GM12878 (cell line): ENCODE measurements around the gene SELENOS. TPM values are rescaled to one million over a fixed set of nuclear protein-coding genes. Genes with fewer than 3 reads are reported as not detected.

Experiments
- CBX5 ChIP-seq: sonication (generic); IDR thresholded peaks from 2 replicates; pipeline ENCODE4 v1.6.1; 2016; ENCODE audit warnings: low read depth, moderate library complexity, mild to moderate bottlenecking, inconsistent platforms
- CREM ChIP-seq: IDR thresholded peaks from 2 replicates; pipeline ENCODE4 v1.6.1; 2014; ENCODE audit warnings: antibody characterized with exemption, low read depth
- E2F4 ChIP-seq: IDR thresholded peaks from 2 replicates; pipeline ENCODE4 v1.6.1; 2012; ENCODE audit warnings: low read depth, low read length, improper control_type of control experiment
- EED ChIP-seq: sonication (generic); IDR thresholded peaks from 2 replicates; pipeline ENCODE4 v1.6.1; 2016; ENCODE audit warnings: antibody characterized with exemption, low read depth
- ETV6 ChIP-seq, 2 experiments: fragments of 450-650 bp in 1 of 2; IDR thresholded peaks in 1 of 2; conservative IDR thresholded peaks in 1 of 2; 2 replicates each; pipeline ENCODE4 v1.6.1; 2014; ENCODE audit warnings: antibody characterized with exemption in 1 of 2, borderline replicate concordance in 1 of 2, low read depth in 1 of 2, mild to moderate bottlenecking in 1 of 2, moderate library complexity in 1 of 2
- JUNB ChIP-seq: IDR thresholded peaks from 2 replicates; pipeline ENCODE4 v1.6.1; 2016; ENCODE audit warnings: antibody characterized with exemption, mild to moderate bottlenecking
- KLF5 ChIP-seq: fragments of 450-650 bp; IDR thresholded peaks from 2 replicates; pipeline ENCODE4 v1.6.1; 2014; ENCODE audit warnings: mild to moderate bottlenecking; ENCODE audit not compliant: partially characterized antibody
- MXI1 ChIP-seq: fragments of 150-350 bp; IDR thresholded peaks from 2 replicates; pipeline ENCODE4 v1.6.1; 2011; ENCODE audit warnings: low read depth, mild to moderate bottlenecking, inconsistent platforms, low read length, improper control_type of control experiment
- MYC ChIP-seq: IDR thresholded peaks from 2 replicates; pipeline ENCODE4 v1.6.1; 2011; ENCODE audit warnings: mild to moderate bottlenecking, low read length, moderate library complexity, inconsistent platforms; ENCODE audit not compliant: insufficient read depth, insufficient replicate concordance, insufficient read length, severe bottlenecking
- NBN ChIP-seq: fragments of 450-650 bp; IDR thresholded peaks from 2 replicates; pipeline ENCODE4 v1.6.1; 2016
- NFYA ChIP-seq: IDR thresholded peaks from 2 replicates; pipeline ENCODE4 v1.6.1; 2011; ENCODE audit warnings: low read depth, mild to moderate bottlenecking, low read length, improper control_type of control experiment, borderline replicate concordance
- NKRF ChIP-seq: fragments of 450-650 bp; conservative IDR thresholded peaks from 2 replicates; pipeline ENCODE4 v1.6.1; 2017; ENCODE audit warnings: mild to moderate bottlenecking, moderate library complexity
- RAD51 ChIP-seq: fragments of 450-650 bp; IDR thresholded peaks from 2 replicates; pipeline ENCODE4 v1.6.1; 2016; ENCODE audit warnings: moderate library complexity, mild to moderate bottlenecking, inconsistent platforms
- RUNX3 ChIP-seq: IDR thresholded peaks from 2 replicates; pipeline ENCODE4 v1.6.1; 2012; ENCODE audit warnings: low read length, inconsistent platforms
- TCF7 ChIP-seq: IDR thresholded peaks from 2 replicates; pipeline ENCODE4 v1.6.1; 2014; ENCODE audit warnings: antibody characterized with exemption, borderline replicate concordance
- YBX1 ChIP-seq: fragments of 450-650 bp; IDR thresholded peaks from 2 replicates; pipeline ENCODE4 v1.6.1; 2016; ENCODE audit warnings: antibody characterized with exemption
- ZNF687 ChIP-seq: fragments of 450-650 bp; IDR thresholded peaks from 2 replicates; pipeline ENCODE4 v1.6.1; 2017; ENCODE audit warnings: mild to moderate bottlenecking, moderate library complexity
- polyA plus RNA-seq, 11 experiments: library from polyadenylated mRNA; depleted of rRNA in 4 of 11; unstranded in 6 of 11; stranded (reverse) in 5 of 11; fragments of >200 nt; fragmentation: Nextera tagmentation in 4 of 11; fragmentation: Illumina TruSeq in 1 of 11; extraction: Ambion mirVana in 4 of 11; extraction: Trizol in 1 of 11; gene quantifications; 1 replicate in 1 of 11; 2 replicates in 10 of 11; pipeline versions ENCODE4 v1.2.1 to v1.2.3, GENCODE V29; 2011 to 2016; ENCODE audit warnings: inconsistent platforms in 2 of 11, missing spikeins in 2 of 11, low read depth in 1 of 11
- total RNA-seq, 4 experiments: library from RNA; depleted of rRNA in 3 of 4; stranded (reverse); fragments of >200 nt in 3 of 4; fragmentation: Illumina TruSeq in 1 of 4; extraction: Trizol in 1 of 4; gene quantifications; 2 replicates each; pipeline versions ENCODE4 v1.2.1 to v1.2.3, GENCODE V29; 2013 to 2021
- TF ChIP-seq, protein P1 (sequence below): fragments of 450-650 bp; IDR thresholded peaks from 2 replicates; pipeline ENCODE4 v1.6.1; 2014; ENCODE audit warnings: mild to moderate bottlenecking

Gene SELENOS
- total and polyA plus RNA-seq, 10 of the 15 experiments (the other 5 are each of a cell fraction or from before 2014, with no cell fraction given) = 25.8 to 90.1 (median 37.3) TPM

DNA sequence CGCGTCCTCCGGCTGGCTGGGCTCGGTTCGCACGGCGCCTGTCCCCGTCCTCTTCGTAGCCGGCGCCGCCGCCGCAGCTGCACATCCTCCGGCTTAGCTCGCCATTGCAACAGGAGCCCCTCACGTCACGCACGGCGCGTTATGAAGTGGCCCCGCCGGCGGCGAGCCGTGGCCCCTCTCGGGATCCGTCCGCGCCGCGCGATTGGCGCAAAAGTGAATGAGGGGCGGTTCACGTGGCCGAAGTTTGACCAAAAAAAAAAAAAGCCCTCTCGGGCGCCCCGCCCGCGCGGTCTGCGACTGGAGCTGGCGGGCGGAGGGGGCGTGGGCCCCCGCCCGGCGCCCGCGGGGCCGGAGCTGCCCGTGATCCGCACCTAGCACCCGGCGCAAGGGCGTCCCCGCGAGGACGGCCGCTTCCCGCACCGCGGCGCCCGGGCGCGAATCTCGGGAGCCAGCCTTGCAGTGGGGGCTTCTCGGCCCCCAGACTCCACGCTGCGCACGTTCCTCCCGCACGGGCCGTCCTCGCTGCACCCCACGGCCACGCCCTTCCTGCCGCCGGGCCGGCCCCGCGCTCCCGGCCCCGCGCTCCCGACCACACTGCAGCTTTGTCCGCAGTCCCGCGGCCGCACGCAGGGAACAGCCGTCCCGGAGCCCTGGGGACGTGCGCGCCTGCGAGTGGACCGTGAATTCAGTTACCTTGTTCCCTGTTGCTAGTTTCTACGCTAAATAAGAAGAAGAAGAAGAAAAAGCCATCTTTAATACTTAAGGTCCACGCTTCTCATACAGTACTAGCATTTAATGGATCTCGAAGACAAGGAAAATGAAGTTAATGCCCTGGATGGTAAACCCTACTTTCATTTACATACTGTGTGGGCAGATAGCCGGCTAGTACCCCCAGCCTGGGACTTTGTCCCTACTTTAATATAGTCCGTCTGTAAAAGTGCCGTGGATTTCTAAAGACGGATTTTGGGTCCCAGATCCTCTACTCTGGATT lies 25.2 kb downstream of the SELENOS start, which contains the start of gene CHSY1 (continued):
- no peak for TF ChIP-seq NFYA
- TF ChIP-seq RAD51 = 0 out of 2 replicates have a peak, but pooled peaks have one; percentile 30
- TF ChIP-seq EED = no peak
- TF ChIP-seq CREM = peak; percentile 86
- no peak for TF ChIP-seq KLF5
- no peak for TF ChIP-seq TCF7
- TF ChIP-seq MXI1 = peak; percentile 79
- TF ChIP-seq RUNX3 = peak; percentile 63
- TF ChIP-seq YBX1 = no peak
- TF ChIP-seq NKRF = peak; percentile 78
- TF ChIP-seq ETV6 (conservative IDR thresholded peaks at IDR 0.05 in 1 of 2, IDR thresholded peaks at IDR 0.05 in 1 of 2; ENCODE audit: borderline replicate concordance in 1 of 2, low read depth in 1 of 2) = no peak
- TF ChIP-seq NBN = no peak
- 0 out of 2 replicates have a peak, but pooled peaks have one; percentile 15 for TF ChIP-seq ZNF687
- no peak for TF ChIP-seq JUNB
- TF ChIP-seq, protein P1, sequence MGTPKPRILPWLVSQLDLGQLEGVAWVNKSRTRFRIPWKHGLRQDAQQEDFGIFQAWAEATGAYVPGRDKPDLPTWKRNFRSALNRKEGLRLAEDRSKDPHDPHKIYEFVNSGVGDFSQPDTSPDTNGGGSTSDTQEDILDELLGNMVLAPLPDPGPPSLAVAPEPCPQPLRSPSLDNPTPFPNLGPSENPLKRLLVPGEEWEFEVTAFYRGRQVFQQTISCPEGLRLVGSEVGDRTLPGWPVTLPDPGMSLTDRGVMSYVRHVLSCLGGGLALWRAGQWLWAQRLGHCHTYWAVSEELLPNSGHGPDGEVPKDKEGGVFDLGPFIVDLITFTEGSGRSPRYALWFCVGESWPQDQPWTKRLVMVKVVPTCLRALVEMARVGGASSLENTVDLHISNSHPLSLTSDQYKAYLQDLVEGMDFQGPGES = no peak
- peak; percentile 38 for TF ChIP-seq MYC
- no peak for TF ChIP-seq E2F4
- TF ChIP-seq CBX5 = no peak
